HEK293 (cell line): ENCODE measurements around the gene UBR4.

Source experiments
- CTCF ChIA-PET: fragments of 350-600 bp; formaldehyde crosslinking; extraction: SDS; loops from one replicate; lab custom pipeline; 2021; ENCODE audit warnings: antibody characterized with exemption; lab: Yijun Ruan, JAX
- POLR2A ChIA-PET: fragments of 300-600 bp; formaldehyde crosslinking; extraction: SDS; loops from one replicate; lab custom pipeline; 2020; ENCODE audit warnings: antibody characterized with exemption, inconsistent platforms; lab: Yijun Ruan, JAX
- H3K27ac ChIP-seq: fragments of 200-500 bp; sonication (Bioruptor generic); 2 replicates; pipeline ENCODE4 v1.5.1; 2014; ENCODE audit warnings: low read depth, low read length, control low read depth, inconsistent platforms; ENCODE audit errors: extremely low read depth
- H3K36me3 ChIP-seq, 2 experiments: fragments of 200-500 bp in 1 of 2; sonication (Bioruptor generic) in 1 of 2; 1 replicate in 1 of 2; 2 replicates in 1 of 2; pipeline ENCODE4 v1.5.1; 2014 to 2017; ENCODE audit warnings: inconsistent platforms in 2 of 2, low read length in 2 of 2; ENCODE audit not compliant: control insufficient read depth in 2 of 2, insufficient read depth in 1 of 2
- H3K4me1 ChIP-seq: fragments of 200-500 bp; sonication (Bioruptor generic); 2 replicates; pipeline ENCODE4 v1.5.1; 2014; ENCODE audit warnings: mild to moderate bottlenecking, low read length, inconsistent platforms; ENCODE audit not compliant: control insufficient read depth, insufficient read depth
- H3K4me3 ChIP-seq: 2 replicates; pipeline ENCODE4 v1.5.1; 2011; ENCODE audit warnings: low read depth, mild to moderate bottlenecking, control low read depth, low read length, moderate library complexity
- H3K9me3 ChIP-seq: fragments of 200-500 bp; sonication (Bioruptor generic); 2 replicates; pipeline ENCODE4 v1.5.1; 2014; ENCODE audit warnings: low read depth, low read length, inconsistent platforms; ENCODE audit not compliant: control insufficient read depth, insufficient read depth
- CTCF ChIP-seq: fragments of 450-650 bp; formaldehyde crosslinking; IDR thresholded peaks from 2 replicates; pipeline ENCODE4 v1.5.1; 2016; ENCODE audit warnings: missing biosample characterization, missing genetic modification characterization
- KLF16 ChIP-seq: fragments of 450-650 bp; formaldehyde crosslinking; IDR thresholded peaks from 2 replicates; pipeline ENCODE4 v1.5.1; 2017; ENCODE audit warnings: missing biosample characterization, missing genetic modification characterization
- KLF7 ChIP-seq: fragments of 450-650 bp; formaldehyde crosslinking; IDR thresholded peaks from 2 replicates; pipeline ENCODE4 v1.5.1; 2016; ENCODE audit warnings: missing biosample characterization, missing genetic modification characterization, borderline replicate concordance
- KLF9 ChIP-seq: fragments of 450-650 bp; formaldehyde crosslinking; IDR thresholded peaks from 2 replicates; pipeline ENCODE4 v1.5.1; 2016; ENCODE audit warnings: missing biosample characterization, missing genetic modification characterization, low read depth
- MYNN ChIP-seq: fragments of 450-650 bp; formaldehyde crosslinking; IDR thresholded peaks from 2 replicates; pipeline ENCODE4 v1.5.1; 2016; ENCODE audit warnings: missing biosample characterization, missing genetic modification characterization, borderline replicate concordance
- MZF1 ChIP-seq: fragments of 450-650 bp; formaldehyde crosslinking; IDR thresholded peaks from 2 replicates; pipeline ENCODE4 v1.5.1; 2017; ENCODE audit warnings: missing biosample characterization, missing genetic modification characterization, borderline replicate concordance
- PRDM6 ChIP-seq: fragments of 450-650 bp; formaldehyde crosslinking; IDR thresholded peaks from 2 replicates; pipeline ENCODE4 v1.5.1; 2017; ENCODE audit warnings: missing biosample characterization, missing genetic modification characterization
- ZBTB1 ChIP-seq: fragments of 450-650 bp; formaldehyde crosslinking; IDR thresholded peaks from 2 replicates; pipeline ENCODE4 v1.5.1; 2016; ENCODE audit warnings: missing biosample characterization, missing genetic modification characterization
- ZBTB8A ChIP-seq: fragments of 450-650 bp; formaldehyde crosslinking; IDR thresholded peaks from 2 replicates; pipeline ENCODE4 v1.5.1; 2016; ENCODE audit warnings: missing biosample characterization, missing genetic modification characterization
- ZFHX2 ChIP-seq: fragments of 450-650 bp; formaldehyde crosslinking; conservative IDR thresholded peaks from 2 replicates; pipeline ENCODE4 v1.5.1; 2016; ENCODE audit warnings: missing biosample characterization, missing genetic modification characterization
- ZIC2 ChIP-seq: fragments of 450-650 bp; formaldehyde crosslinking; IDR thresholded peaks from 2 replicates; pipeline ENCODE4 v1.5.1; 2016; ENCODE audit warnings: missing biosample characterization, missing genetic modification characterization
- ZNF10 ChIP-seq: fragments of 450-650 bp; formaldehyde crosslinking; IDR thresholded peaks from 2 replicates; pipeline ENCODE4 v1.5.1; 2017; ENCODE audit warnings: missing biosample characterization, missing genetic modification characterization
- ZNF274 ChIP-seq, 2 experiments: fragments of 200-500 bp in 1 of 2; fragments of 450-650 bp in 1 of 2; sonication (Bioruptor generic) in 1 of 2; formaldehyde crosslinking in 1 of 2; IDR thresholded peaks; 2 replicates each; pipeline versions ENCODE4 v1.5.1 to v1.6.1; 2014 to 2016; ENCODE audit warnings: borderline replicate concordance in 1 of 2, inconsistent platforms in 1 of 2, low read length in 1 of 2, missing biosample characterization in 1 of 2, missing genetic modification characterization in 1 of 2
- ZNF280C ChIP-seq: fragments of 450-650 bp; formaldehyde crosslinking; IDR thresholded peaks from 2 replicates; pipeline ENCODE4 v1.5.1; 2016; ENCODE audit warnings: missing biosample characterization, missing genetic modification characterization
- ZNF311 ChIP-seq: fragments of 450-650 bp; formaldehyde crosslinking; IDR thresholded peaks from 2 replicates; pipeline ENCODE4 v1.5.1; 2017; ENCODE audit warnings: missing biosample characterization, missing genetic modification characterization, borderline replicate concordance
- ZNF768 ChIP-seq: fragments of 450-650 bp; formaldehyde crosslinking; IDR thresholded peaks from 2 replicates; pipeline ENCODE4 v1.5.1; 2018; ENCODE audit warnings: missing biosample characterization, mild to moderate bottlenecking, missing genetic modification characterization
- ZSCAN16 ChIP-seq: fragments of 450-650 bp; formaldehyde crosslinking; IDR thresholded peaks from 2 replicates; pipeline ENCODE4 v1.5.1; 2016; ENCODE audit warnings: missing biosample characterization, missing genetic modification characterization
- TF ChIP-seq, protein P1 (sequence below): fragments of 450-650 bp; formaldehyde crosslinking; IDR thresholded peaks from 2 replicates; pipeline ENCODE4 v1.5.1; 2016; ENCODE audit warnings: missing biosample characterization, missing genetic modification characterization
- TF ChIP-seq, protein P2 (sequence below): fragments of 450-650 bp; formaldehyde crosslinking; IDR thresholded peaks from 2 replicates; pipeline ENCODE4 v1.5.1; 2016; ENCODE audit warnings: missing biosample characterization, missing genetic modification characterization
- TF ChIP-seq, protein P3 (sequence below): fragments of 450-650 bp; formaldehyde crosslinking; IDR thresholded peaks from 2 replicates; pipeline ENCODE4 v1.5.1; 2017; ENCODE audit warnings: missing biosample characterization, missing genetic modification characterization

Gene UBR4

GRCh38 chr1:19209990-19210771, at the start of gene UBR4:
Gene UBR4 (minus strand): TSS chr1:19210266. CDS start chr1:19210248, 18 bp downstream.
- Histone ChIP-seq H3K4me3 (peak within 1 kb of the TSS; percentile 84), H3K36me3 (peaks cover 0 to 25% of the 10 kb centered on the region in 2 experiments; a peak in 2 of 3 replicates), H3K27ac (peak within 1 kb of the TSS; percentile 65), H3K4me1 (peaks cover 6% of the 10 kb centered on the region; the same call in 1 of the 2 replicates), H3K9me3 (no peaks in the 10 kb centered on the region)
- CTCF ChIA-PET, result interaction anchor here (0.8 to 1.0 kb wide), 2 partner anchors 25 to 47 kb away, joined by 3 read pairs; no protein-coding TSS in a partner anchor
- POLR2A ChIA-PET, result interaction anchor here (1.7 to 1.9 kb wide), 2 partner anchors 9 to 41 kb away, joined by 7 to 8 read pairs; partner anchors contain the start of genes EMC1 and MRTO4
- TF ChIP-seq ZIC2 (tag by site-specific recombination) (peak; percentile 94), MZF1 (tag by site-specific recombination) (peak; percentile 43; the same call in 1 of the 2 replicates), PRDM6 (tag by site-specific recombination) (no peak), CTCF (tag by site-specific recombination) (peak; percentile 43; the same call in 1 of the 2 replicates), KLF16 (no peak; the same call in 1 of the 2 replicates), ZNF10 (tag by site-specific recombination) (peak; percentile 87), ZSCAN16 (no peak), ZNF311 (no peak), ZNF768 (tag by site-specific recombination) (peak; percentile 99; the same call in 1 of the 2 replicates), ZNF274 (IDR thresholded peaks at IDR 0.05; ENCODE audit: low read length) (no peak), ZNF274 (tag by site-specific recombination; IDR thresholded peaks at IDR 0.05; ENCODE audit: borderline replicate concordance) (no peak), ZBTB1 (tag by site-specific recombination) (0 out of 2 replicates have a peak, but pooled peaks have one; percentile 9), KLF9 (tag by site-specific recombination) (no peak; the same call in none of the 2 replicates), MYNN (0 out of 2 replicates have a peak, but pooled peaks have one; percentile 40), ZBTB8A (tag by site-specific recombination) (peak; percentile 62; the same call in 1 of the 2 replicates), KLF7 (peak; percentile 66; the same call in 1 of the 2 replicates), ZFHX2 (tag by site-specific recombination) (peak; percentile 46), ZNF280C (tag by site-specific recombination) (no peak)
- TF ChIP-seq, protein P1, sequence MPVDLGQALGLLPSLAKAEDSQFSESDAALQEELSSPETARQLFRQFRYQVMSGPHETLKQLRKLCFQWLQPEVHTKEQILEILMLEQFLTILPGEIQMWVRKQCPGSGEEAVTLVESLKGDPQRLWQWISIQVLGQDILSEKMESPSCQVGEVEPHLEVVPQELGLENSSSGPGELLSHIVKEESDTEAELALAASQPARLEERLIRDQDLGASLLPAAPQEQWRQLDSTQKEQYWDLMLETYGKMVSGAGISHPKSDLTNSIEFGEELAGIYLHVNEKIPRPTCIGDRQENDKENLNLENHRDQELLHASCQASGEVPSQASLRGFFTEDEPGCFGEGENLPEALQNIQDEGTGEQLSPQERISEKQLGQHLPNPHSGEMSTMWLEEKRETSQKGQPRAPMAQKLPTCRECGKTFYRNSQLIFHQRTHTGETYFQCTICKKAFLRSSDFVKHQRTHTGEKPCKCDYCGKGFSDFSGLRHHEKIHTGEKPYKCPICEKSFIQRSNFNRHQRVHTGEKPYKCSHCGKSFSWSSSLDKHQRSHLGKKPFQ (tag by site-specific recombination), result peak; percentile 34; the same call in 1 of the 2 replicates
- TF ChIP-seq, protein P2, sequence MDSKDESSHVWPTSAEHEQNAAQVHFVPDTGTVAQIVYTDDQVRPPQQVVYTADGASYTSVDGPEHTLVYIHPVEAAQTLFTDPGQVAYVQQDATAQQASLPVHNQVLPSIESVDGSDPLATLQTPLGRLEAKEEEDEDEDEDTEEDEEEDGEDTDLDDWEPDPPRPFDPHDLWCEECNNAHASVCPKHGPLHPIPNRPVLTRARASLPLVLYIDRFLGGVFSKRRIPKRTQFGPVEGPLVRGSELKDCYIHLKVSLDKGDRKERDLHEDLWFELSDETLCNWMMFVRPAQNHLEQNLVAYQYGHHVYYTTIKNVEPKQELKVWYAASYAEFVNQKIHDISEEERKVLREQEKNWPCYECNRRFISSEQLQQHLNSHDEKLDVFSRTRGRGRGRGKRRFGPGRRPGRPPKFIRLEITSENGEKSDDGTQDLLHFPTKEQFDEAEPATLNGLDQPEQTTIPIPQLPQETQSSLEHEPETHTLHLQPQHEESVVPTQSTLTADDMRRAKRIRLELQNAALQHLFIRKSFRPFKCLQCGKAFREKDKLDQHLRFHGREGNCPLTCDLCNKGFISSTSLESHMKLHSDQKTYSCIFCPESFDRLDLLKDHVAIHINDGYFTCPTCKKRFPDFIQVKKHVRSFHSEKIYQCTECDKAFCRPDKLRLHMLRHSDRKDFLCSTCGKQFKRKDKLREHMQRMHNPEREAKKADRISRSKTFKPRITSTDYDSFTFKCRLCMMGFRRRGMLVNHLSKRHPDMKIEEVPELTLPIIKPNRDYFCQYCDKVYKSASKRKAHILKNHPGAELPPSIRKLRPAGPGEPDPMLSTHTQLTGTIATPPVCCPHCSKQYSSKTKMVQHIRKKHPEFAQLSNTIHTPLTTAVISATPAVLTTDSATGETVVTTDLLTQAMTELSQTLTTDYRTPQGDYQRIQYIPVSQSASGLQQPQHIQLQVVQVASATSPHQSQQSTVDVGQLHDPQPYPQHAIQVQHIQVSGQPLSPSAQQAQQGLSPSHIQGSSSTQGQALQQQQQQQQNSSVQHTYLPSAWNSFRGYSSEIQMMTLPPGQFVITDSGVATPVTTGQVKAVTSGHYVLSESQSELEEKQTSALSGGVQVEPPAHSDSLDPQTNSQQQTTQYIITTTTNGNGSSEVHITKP (tag by site-specific recombination), result peak; percentile 12
- TF ChIP-seq, protein P3, sequence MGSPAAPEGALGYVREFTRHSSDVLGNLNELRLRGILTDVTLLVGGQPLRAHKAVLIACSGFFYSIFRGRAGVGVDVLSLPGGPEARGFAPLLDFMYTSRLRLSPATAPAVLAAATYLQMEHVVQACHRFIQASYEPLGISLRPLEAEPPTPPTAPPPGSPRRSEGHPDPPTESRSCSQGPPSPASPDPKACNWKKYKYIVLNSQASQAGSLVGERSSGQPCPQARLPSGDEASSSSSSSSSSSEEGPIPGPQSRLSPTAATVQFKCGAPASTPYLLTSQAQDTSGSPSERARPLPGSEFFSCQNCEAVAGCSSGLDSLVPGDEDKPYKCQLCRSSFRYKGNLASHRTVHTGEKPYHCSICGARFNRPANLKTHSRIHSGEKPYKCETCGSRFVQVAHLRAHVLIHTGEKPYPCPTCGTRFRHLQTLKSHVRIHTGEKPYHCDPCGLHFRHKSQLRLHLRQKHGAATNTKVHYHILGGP (tag by site-specific recombination), result no peak
